ENCODE results near the gene CTNNA3. TPM values are rescaled to one million over a fixed set of nuclear protein-coding genes. Genes with fewer than 3 reads are reported as not detected.

The CTNNA3 gene
- total RNA-seq, 2 donors from 2014 or later = 20.3 to 23.8 TPM

DNA sequence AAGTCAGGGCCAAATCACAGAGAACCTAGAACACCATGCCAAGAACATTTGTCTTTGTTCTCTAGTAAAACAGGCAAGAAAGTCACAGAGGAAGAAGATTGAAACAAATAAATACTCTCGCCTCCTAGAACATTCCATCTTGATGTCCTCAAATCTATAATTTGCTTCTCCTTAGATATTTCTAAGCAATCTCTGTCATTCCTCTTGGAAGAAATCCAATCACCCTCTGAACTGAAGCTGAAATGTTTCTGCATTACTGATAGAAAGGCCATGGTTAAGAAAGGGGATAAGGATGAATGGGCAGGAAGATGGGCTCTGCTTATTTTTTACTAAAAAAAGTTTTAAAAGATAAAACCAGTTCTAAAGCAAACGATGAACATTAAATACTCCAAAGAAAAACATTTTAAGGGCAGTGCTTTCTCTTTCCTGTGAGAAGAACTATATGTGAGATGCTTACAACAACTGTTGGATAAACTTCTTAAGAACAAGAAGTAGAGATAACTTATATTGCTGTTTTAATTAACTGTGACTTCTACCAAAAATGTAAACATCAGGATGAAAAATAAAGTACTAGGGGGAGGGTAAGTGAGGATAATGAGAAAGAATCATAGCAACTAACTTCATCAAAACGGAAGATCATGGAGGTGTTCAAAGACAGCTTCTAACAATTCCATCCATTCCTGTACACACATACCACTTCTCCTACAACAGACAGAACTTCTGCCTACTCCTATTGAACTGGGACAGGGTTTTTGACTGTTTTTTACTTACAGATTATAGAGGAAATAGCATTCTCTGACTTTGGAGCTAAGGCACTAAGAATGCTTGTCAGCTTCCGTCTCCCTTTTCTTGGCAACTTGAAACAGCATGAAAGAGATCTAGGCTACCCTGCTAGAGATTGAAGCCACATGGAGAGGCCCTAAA lies 923.2 kb downstream of the CTNNA3 start:
- no peaks in the 10 kb centered on the region for H3K4me1 ChIP-seq
- H3K36me3 ChIP-seq = no peaks in the 10 kb centered on the region
- H3K27ac ChIP-seq = no peak overlapping the region
- TF ChIP-seq, protein P1, sequence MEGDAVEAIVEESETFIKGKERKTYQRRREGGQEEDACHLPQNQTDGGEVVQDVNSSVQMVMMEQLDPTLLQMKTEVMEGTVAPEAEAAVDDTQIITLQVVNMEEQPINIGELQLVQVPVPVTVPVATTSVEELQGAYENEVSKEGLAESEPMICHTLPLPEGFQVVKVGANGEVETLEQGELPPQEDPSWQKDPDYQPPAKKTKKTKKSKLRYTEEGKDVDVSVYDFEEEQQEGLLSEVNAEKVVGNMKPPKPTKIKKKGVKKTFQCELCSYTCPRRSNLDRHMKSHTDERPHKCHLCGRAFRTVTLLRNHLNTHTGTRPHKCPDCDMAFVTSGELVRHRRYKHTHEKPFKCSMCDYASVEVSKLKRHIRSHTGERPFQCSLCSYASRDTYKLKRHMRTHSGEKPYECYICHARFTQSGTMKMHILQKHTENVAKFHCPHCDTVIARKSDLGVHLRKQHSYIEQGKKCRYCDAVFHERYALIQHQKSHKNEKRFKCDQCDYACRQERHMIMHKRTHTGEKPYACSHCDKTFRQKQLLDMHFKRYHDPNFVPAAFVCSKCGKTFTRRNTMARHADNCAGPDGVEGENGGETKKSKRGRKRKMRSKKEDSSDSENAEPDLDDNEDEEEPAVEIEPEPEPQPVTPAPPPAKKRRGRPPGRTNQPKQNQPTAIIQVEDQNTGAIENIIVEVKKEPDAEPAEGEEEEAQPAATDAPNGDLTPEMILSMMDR (IDR thresholded peaks at IDR 0.05) = no peak
- no peak overlapping the region for H3K4me3 ChIP-seq
- no peaks in the 10 kb centered on the region for H3K9me3 ChIP-seq
- H3K27me3 ChIP-seq = no peaks in the 10 kb centered on the region
- no peak for DNase-seq (ENCODE audit: low spot score)

DNA sequence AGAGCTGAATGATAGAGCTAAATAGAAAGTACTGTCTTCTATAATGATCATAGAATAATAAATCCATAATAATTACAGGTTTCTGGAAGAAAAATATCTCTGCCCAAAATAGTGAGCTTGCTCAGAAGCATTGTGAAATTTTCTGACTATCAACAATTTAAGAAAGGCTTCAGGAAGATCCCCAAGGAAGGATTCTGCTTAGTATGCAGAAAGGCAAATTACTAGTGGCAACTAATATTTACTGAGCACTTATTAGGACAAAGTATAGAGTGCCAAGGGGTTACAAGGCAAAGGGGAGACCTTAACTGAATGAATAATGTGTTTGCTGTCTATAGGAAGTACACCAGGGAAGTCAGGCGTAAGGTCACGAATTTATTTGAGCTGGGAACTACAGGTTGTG lies 928.3 kb downstream of the CTNNA3 start:
- no peak overlapping the region for H3K4me3 ChIP-seq

DNA sequence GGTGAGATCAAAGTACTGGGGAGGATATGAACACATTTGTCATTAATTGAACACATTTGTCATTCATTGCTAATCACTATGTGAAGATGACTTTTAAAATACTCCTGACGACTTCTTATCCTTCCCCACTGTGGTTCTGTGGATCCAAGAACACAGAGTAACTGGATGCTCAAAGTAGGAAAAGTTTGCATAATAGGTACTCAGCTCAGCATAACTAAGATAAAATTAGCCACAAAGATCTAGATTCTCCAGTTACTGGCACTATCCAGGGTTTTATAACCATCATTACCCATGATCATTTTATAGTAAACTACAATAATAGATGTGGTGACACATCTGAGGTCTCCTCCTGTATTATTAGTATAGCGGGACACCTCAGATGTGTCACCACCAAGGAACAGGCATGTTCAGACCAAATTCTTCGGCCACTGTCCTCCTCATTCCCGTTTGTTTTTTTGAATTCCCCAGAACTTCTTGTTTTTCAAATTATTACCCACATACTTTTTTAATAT lies 933.7 kb downstream of the CTNNA3 start:
- H3K4me3 ChIP-seq = no peak overlapping the region
- TF ChIP-seq, protein P1 (IDR thresholded peaks at IDR 0.05) = no peak
- no peaks in the 10 kb centered on the region for H3K36me3 ChIP-seq
- no peak for DNase-seq (ENCODE audit: low spot score)
- H3K27me3 ChIP-seq = no peaks in the 10 kb centered on the region
- H3K4me1 ChIP-seq = no peaks in the 10 kb centered on the region
- H3K9me3 ChIP-seq = no peaks in the 10 kb centered on the region
- H3K27ac ChIP-seq = no peak overlapping the region

More for the DNA sequence above, 928.3 kb downstream of the CTNNA3 start:
- Histone ChIP-seq H3K4me1 (no peaks in the 10 kb centered on the region), H3K27ac (no peak overlapping the region), H3K27me3 (no peaks in the 10 kb centered on the region), H3K9me3 (no peaks in the 10 kb centered on the region), H3K36me3 (no peaks in the 10 kb centered on the region)
- DNase-seq (ENCODE audit: low spot score) = no peak
- TF ChIP-seq, protein P1 (IDR thresholded peaks at IDR 0.05) = no peak

DNA sequence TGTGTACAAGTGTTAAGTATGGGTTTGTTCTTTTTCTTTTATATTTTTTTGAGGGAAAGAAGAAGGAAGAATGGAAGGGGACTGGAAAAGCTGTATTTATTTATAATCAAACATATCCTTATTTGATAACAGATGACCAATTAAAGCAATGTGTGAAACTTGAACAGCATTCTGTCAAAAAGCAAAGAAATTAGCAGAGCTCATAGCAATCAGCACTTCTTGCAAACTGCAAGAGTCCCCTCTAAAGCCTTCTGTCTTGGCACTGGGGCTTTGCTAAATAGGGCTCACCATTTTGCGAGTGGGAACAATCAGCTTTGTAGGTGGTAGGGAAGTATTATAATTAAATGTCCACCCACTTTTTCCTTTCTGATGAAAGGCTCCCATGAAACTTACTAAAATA lies 935.1 kb downstream of the CTNNA3 start:
- Histone ChIP-seq H3K4me3 (no peak overlapping the region), H3K27ac (no peak overlapping the region), H3K36me3 (no peaks in the 10 kb centered on the region), H3K27me3 (no peaks in the 10 kb centered on the region), H3K9me3 (no peaks in the 10 kb centered on the region), H3K4me1 (no peaks in the 10 kb centered on the region)
- TF ChIP-seq, protein P1 (IDR thresholded peaks at IDR 0.05) = no peak
- DNase-seq (ENCODE audit: low spot score) = no peak

DNA sequence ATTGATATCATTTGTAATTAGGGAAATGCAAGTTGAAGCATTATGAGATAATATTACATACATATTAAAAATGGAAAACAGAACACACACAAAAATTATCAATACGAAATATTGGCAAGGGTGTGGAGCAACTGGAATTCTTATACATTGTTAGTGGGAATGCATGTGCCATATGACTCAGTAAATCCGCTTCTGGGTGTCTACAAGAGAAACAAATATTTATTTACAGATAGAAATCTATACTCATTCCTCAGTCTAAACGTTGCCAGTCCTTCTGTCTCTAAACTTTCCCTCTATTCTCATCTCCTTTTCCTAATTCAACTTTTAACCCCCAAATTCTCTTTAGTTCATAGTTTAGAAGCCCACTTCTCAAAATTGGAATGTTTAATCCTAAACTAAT lies 940.5 kb downstream of the CTNNA3 start:
- no peaks in the 10 kb centered on the region for H3K36me3 ChIP-seq
- H3K27me3 ChIP-seq = no peaks in the 10 kb centered on the region
- no peaks in the 10 kb centered on the region for H3K4me1 ChIP-seq
- TF ChIP-seq, protein P1 (IDR thresholded peaks at IDR 0.05) = no peak
- H3K9me3 ChIP-seq = no peaks in the 10 kb centered on the region
- no peak overlapping the region for H3K4me3 ChIP-seq
- DNase-seq (ENCODE audit: low spot score) = no peak
- no peak overlapping the region for H3K27ac ChIP-seq

All from right atrium auricular region (tissue), 2 donors.